DND-41 (cell line): ENCODE data around the gene ABLIM2.

Experiments used
- ATAC-seq: fragments of 200-7000 bp; cut with Tn5 transposase; 3 replicates; pipeline ENCODE4 v1.9.1; 2021; ENCODE audit warnings: low read depth; ENCODE audit not compliant: insufficient read depth
- DNase-seq: peaks from one replicate; pipeline ENCODE4 v3.0.0-alpha.2; 2020
- H2AFZ ChIP-seq: 2 replicates; pipeline ENCODE4 v1.6.0; 2012; ENCODE audit warnings: low read depth, low read length
- H3K27ac ChIP-seq: 2 replicates; pipeline ENCODE4 v1.5.1; 2012; ENCODE audit warnings: low read length, inconsistent platforms
- H3K27me3 ChIP-seq: fragments of 200-600 bp; sonication (generic); 2 replicates; pipeline ENCODE4 v1.6.0; 2012; ENCODE audit warnings: low read length, mild to moderate bottlenecking, inconsistent platforms; ENCODE audit not compliant: insufficient read depth, poor library complexity
- H3K36me3 ChIP-seq: 2 replicates; pipeline ENCODE4 v1.5.1; 2012; ENCODE audit warnings: low read length, inconsistent platforms; ENCODE audit not compliant: insufficient read depth
- H3K4me1 ChIP-seq: 2 replicates; pipeline ENCODE4 v1.5.1; 2012; ENCODE audit warnings: mild to moderate bottlenecking, low read length; ENCODE audit not compliant: insufficient read depth
- H3K4me2 ChIP-seq: 2 replicates; pipeline ENCODE4 v1.6.0; 2012; ENCODE audit warnings: mild to moderate bottlenecking, moderate library complexity, low read length, inconsistent platforms; ENCODE audit not compliant: insufficient read depth
- H3K4me3 ChIP-seq, 2 experiments: fragments of 200-600 bp in 1 of 2; shearing (Covaris generic) in 1 of 2; 2 replicates each; pipeline ENCODE4 v1.5.1; 2012 to 2016; ENCODE audit warnings: inconsistent platforms in 2 of 2, low read length in 2 of 2, mild to moderate bottlenecking in 2 of 2, low read depth in 1 of 2, moderate library complexity in 1 of 2
- H3K79me2 ChIP-seq: 2 replicates; pipeline ENCODE4 v1.6.0; 2012; ENCODE audit warnings: low read length, inconsistent platforms; ENCODE audit not compliant: insufficient read depth
- H3K9ac ChIP-seq: 2 replicates; pipeline ENCODE4 v1.6.0; 2012; ENCODE audit warnings: low read depth, mild to moderate bottlenecking, inconsistent platforms, low read length, moderate library complexity
- H3K9me3 ChIP-seq: 2 replicates; pipeline ENCODE4 v1.5.1; 2012; ENCODE audit warnings: low read length, moderate library complexity, mild to moderate bottlenecking, inconsistent platforms; ENCODE audit not compliant: insufficient read depth, severe bottlenecking
- H4K20me1 ChIP-seq: 2 replicates; pipeline ENCODE4 v1.6.0; 2012; ENCODE audit warnings: low read length; ENCODE audit not compliant: insufficient read depth
- CTCF ChIP-seq: IDR thresholded peaks from 2 replicates; pipeline ENCODE4 v1.5.1; 2012; ENCODE audit warnings: borderline replicate concordance, low read length, moderate library complexity, mild to moderate bottlenecking; ENCODE audit not compliant: poor library complexity, severe bottlenecking; ENCODE audit errors: extremely low read depth
- EZH2 ChIP-seq: IDR thresholded peaks from 3 replicates; pipeline ENCODE4 v1.6.1; 2012; ENCODE audit warnings: borderline replicate concordance, low read depth, mild to moderate bottlenecking, moderate library complexity, low read length, inconsistent platforms; ENCODE audit not compliant: severe bottlenecking

The ABLIM2 gene

GRCh38 chr4:7980036-7980435, 178.6 kb downstream of the ABLIM2 start:
- no peak for TF ChIP-seq CTCF
- TF ChIP-seq EZH2: no peak
- ATAC-seq (no peak), DNase-seq (no peak)
- Histone ChIP-seq H4K20me1 (0 out of 2 replicates have a peak, but pooled peaks cover 2% of the 10 kb centered on the region), H3K27ac (no peak overlapping the region), H3K9ac (no peak overlapping the region), H3K4me2 (no peak overlapping the region), H3K36me3 (no peaks in the 10 kb centered on the region), H3K27me3 (peaks cover 18% of the 10 kb centered on the region), H3K79me2 (no peaks in the 10 kb centered on the region), H3K4me1 (no peaks in the 10 kb centered on the region), H3K4me3 (no peak overlapping the region), H3K9me3 (no peaks in the 10 kb centered on the region), H2AFZ (no peak overlapping the region)

- H3K79me2 ChIP-seq: no peaks in the 10 kb centered on the region
- H4K20me1 ChIP-seq: 0 out of 2 replicates have a peak, but pooled peaks cover 2% of the 10 kb centered on the region
- no peak overlapping the region for H3K27ac ChIP-seq
- no peak for ATAC-seq
- H3K4me2 ChIP-seq: no peak overlapping the region
- TF ChIP-seq CTCF: no peak
- no peak for TF ChIP-seq EZH2
- no peaks in the 10 kb centered on the region for H3K9me3 ChIP-seq
- no peaks in the 10 kb centered on the region for H3K36me3 ChIP-seq
- H3K4me3 ChIP-seq: no peak overlapping the region
- no peaks in the 10 kb centered on the region for H3K4me1 ChIP-seq
- no peak overlapping the region for H2AFZ ChIP-seq
- H3K9ac ChIP-seq: no peak overlapping the region
- H3K27me3 ChIP-seq: peaks cover 18% of the 10 kb centered on the region
- DNase-seq: no peak
Observed at GRCh38 chr4:7979652-7979968, 179.0 kb downstream of the ABLIM2 start.

GRCh38 chr4:7978907-7979651, 179.5 kb downstream of the ABLIM2 start:
- Histone ChIP-seq H3K79me2 (no peaks in the 10 kb centered on the region), H3K9me3 (no peaks in the 10 kb centered on the region), H3K36me3 (no peaks in the 10 kb centered on the region), H3K4me3 (no peak overlapping the region), H3K4me2 (no peak overlapping the region), H4K20me1 (0 out of 2 replicates have a peak, but pooled peaks cover 2% of the 10 kb centered on the region), H3K9ac (no peak overlapping the region), H2AFZ (no peak overlapping the region), H3K27me3 (peaks cover 18% of the 10 kb centered on the region), H3K4me1 (no peaks in the 10 kb centered on the region), H3K27ac (no peak overlapping the region)
- ATAC-seq: no peak
- TF ChIP-seq EZH2 (no peak), CTCF (no peak)
- no peak for DNase-seq

GRCh38 chr4:7978489-7978888, 180.1 kb downstream of the ABLIM2 start:
- Histone ChIP-seq H3K36me3 (no peaks in the 10 kb centered on the region), H3K4me3 (no peak overlapping the region), H3K9me3 (no peaks in the 10 kb centered on the region), H2AFZ (no peak overlapping the region), H3K79me2 (no peaks in the 10 kb centered on the region), H3K27ac (no peak overlapping the region), H3K4me2 (no peak overlapping the region), H3K9ac (no peak overlapping the region), H4K20me1 (0 out of 2 replicates have a peak, but pooled peaks cover 2% of the 10 kb centered on the region), H3K4me1 (no peaks in the 10 kb centered on the region), H3K27me3 (peaks cover 18% of the 10 kb centered on the region)
- TF ChIP-seq EZH2: no peak
- no peak for TF ChIP-seq CTCF
- DNase-seq: no peak
- no peak for ATAC-seq
